ENCODE measurements around the gene KCTD10.

KCTD10 gene

DNA sequence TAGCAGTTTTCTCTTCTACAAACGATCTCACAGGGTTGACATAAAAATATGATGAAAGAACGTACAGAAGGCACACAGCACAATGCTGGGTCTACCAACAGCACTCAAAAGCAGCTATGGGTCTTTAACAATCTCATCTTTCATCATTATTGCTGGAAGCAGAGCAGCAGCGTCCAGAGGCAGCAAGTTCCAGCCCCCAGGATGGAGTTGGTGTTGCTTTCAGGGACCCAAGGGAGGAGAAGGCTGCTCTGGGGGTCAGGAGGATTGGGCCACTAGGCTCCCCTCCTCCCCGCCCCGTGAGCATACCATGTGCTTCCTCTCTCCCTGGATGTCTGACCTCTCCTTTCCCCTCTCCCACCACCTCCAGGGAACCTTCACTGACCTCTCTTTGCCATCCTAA, 13.3 kb downstream of the KCTD10 start:
- no peaks in the 10 kb centered on the region for H3K27me3 ChIP-seq (ENCODE audit: insufficient read depth, low read length, poor library complexity)
- H3K4me3 ChIP-seq (ENCODE audit: low read depth in 1 of 2, low read length in 2 of 2): no peak overlapping the region
- no peak overlapping the region for H3K9ac ChIP-seq (ENCODE audit: low read depth, low read length)
- DNase-seq: no peak
- no peaks in the 10 kb centered on the region for H3K4me1 ChIP-seq (ENCODE audit: insufficient read depth, low read length)
- H3K4me2 ChIP-seq (ENCODE audit: insufficient read depth, low read length): no peak overlapping the region
- H3K27ac ChIP-seq (ENCODE audit: low read length): no peak overlapping the region
- TF ChIP-seq, protein P1, sequence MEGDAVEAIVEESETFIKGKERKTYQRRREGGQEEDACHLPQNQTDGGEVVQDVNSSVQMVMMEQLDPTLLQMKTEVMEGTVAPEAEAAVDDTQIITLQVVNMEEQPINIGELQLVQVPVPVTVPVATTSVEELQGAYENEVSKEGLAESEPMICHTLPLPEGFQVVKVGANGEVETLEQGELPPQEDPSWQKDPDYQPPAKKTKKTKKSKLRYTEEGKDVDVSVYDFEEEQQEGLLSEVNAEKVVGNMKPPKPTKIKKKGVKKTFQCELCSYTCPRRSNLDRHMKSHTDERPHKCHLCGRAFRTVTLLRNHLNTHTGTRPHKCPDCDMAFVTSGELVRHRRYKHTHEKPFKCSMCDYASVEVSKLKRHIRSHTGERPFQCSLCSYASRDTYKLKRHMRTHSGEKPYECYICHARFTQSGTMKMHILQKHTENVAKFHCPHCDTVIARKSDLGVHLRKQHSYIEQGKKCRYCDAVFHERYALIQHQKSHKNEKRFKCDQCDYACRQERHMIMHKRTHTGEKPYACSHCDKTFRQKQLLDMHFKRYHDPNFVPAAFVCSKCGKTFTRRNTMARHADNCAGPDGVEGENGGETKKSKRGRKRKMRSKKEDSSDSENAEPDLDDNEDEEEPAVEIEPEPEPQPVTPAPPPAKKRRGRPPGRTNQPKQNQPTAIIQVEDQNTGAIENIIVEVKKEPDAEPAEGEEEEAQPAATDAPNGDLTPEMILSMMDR (IDR thresholded peaks at IDR 0.05; ENCODE audit: borderline replicate concordance, extremely low read depth, low read length, poor library complexity, severe bottlenecking): no peak
- TF ChIP-seq EZH2 (IDR thresholded peaks at IDR 0.05; ENCODE audit: borderline replicate concordance, low read depth, low read length, severe bottlenecking): no peak
- H3K9me3 ChIP-seq (ENCODE audit: insufficient read depth, low read length, severe bottlenecking): no peaks in the 10 kb centered on the region
- H3K36me3 ChIP-seq (ENCODE audit: insufficient read depth, low read length): peaks cover 42% of the 10 kb centered on the region
- no peak overlapping the region for H2AFZ ChIP-seq (ENCODE audit: low read depth, low read length)
- peaks cover 76% of the 10 kb centered on the region for H4K20me1 ChIP-seq (ENCODE audit: insufficient read depth, low read length)
- ATAC-seq (ENCODE audit: insufficient read depth, low read depth): no peak
- H3K79me2 ChIP-seq (ENCODE audit: insufficient read depth, low read length): peaks cover 73% of the 10 kb centered on the region

GRCh38 chr12:109462868-109463692, 14.0 kb downstream of the KCTD10 start:
- Histone ChIP-seq H4K20me1 (ENCODE audit: insufficient read depth, low read length) (peaks cover 78% of the 10 kb centered on the region), H3K27me3 (ENCODE audit: insufficient read depth, low read length, poor library complexity) (no peaks in the 10 kb centered on the region), H3K4me1 (ENCODE audit: insufficient read depth, low read length) (no peaks in the 10 kb centered on the region), H3K79me2 (ENCODE audit: insufficient read depth, low read length) (peaks cover 69% of the 10 kb centered on the region), H3K36me3 (ENCODE audit: insufficient read depth, low read length) (peaks cover 42% of the 10 kb centered on the region), H3K4me3 (ENCODE audit: low read depth in 1 of 2, low read length in 2 of 2) (no peak overlapping the region), H3K9ac (ENCODE audit: low read depth, low read length) (no peak overlapping the region), H3K27ac (ENCODE audit: low read length) (no peak overlapping the region), H3K9me3 (ENCODE audit: insufficient read depth, low read length, severe bottlenecking) (no peaks in the 10 kb centered on the region), H2AFZ (ENCODE audit: low read depth, low read length) (no peak overlapping the region), H3K4me2 (ENCODE audit: insufficient read depth, low read length) (no peak overlapping the region)
- DNase-seq (no peak), ATAC-seq (ENCODE audit: insufficient read depth, low read depth) (peak; percentile 58; the same call in 2 of the 3 replicates)
- TF ChIP-seq EZH2 (IDR thresholded peaks at IDR 0.05; ENCODE audit: borderline replicate concordance, low read depth, low read length, severe bottlenecking): no peak
- TF ChIP-seq, protein P1 (IDR thresholded peaks at IDR 0.05; ENCODE audit: borderline replicate concordance, extremely low read depth, low read length, poor library complexity, severe bottlenecking): no peak

GRCh38 chr12:109461846-109462756, 15.0 kb downstream of the KCTD10 start:
- H3K9me3 ChIP-seq (ENCODE audit: insufficient read depth, low read length, severe bottlenecking): no peaks in the 10 kb centered on the region
- no peaks in the 10 kb centered on the region for H3K4me1 ChIP-seq (ENCODE audit: insufficient read depth, low read length)
- no peak for DNase-seq
- no peak overlapping the region for H3K4me3 ChIP-seq (ENCODE audit: low read depth in 1 of 2, low read length in 2 of 2)
- no peak overlapping the region; the same call in 1 of the 2 replicates for H3K27ac ChIP-seq (ENCODE audit: low read length)
- peaks cover 75% of the 10 kb centered on the region for H4K20me1 ChIP-seq (ENCODE audit: insufficient read depth, low read length)
- peaks cover 44% of the 10 kb centered on the region for H3K36me3 ChIP-seq (ENCODE audit: insufficient read depth, low read length)
- no peak for ATAC-seq (ENCODE audit: insufficient read depth, low read depth)
- no peaks in the 10 kb centered on the region for H3K27me3 ChIP-seq (ENCODE audit: insufficient read depth, low read length, poor library complexity)
- no peak overlapping the region for H3K4me2 ChIP-seq (ENCODE audit: insufficient read depth, low read length)
- H2AFZ ChIP-seq (ENCODE audit: low read depth, low read length): no peak overlapping the region
- TF ChIP-seq, protein P1 (IDR thresholded peaks at IDR 0.05; ENCODE audit: borderline replicate concordance, extremely low read depth, low read length, poor library complexity, severe bottlenecking): no peak
- TF ChIP-seq EZH2 (IDR thresholded peaks at IDR 0.05; ENCODE audit: borderline replicate concordance, low read depth, low read length, severe bottlenecking): no peak
- H3K79me2 ChIP-seq (ENCODE audit: insufficient read depth, low read length): peaks cover 62% of the 10 kb centered on the region
- H3K9ac ChIP-seq (ENCODE audit: low read depth, low read length): no peak overlapping the region

All from DND-41 (cell line).